Measurements from ENCODE around the gene LIN37.

DNA sequence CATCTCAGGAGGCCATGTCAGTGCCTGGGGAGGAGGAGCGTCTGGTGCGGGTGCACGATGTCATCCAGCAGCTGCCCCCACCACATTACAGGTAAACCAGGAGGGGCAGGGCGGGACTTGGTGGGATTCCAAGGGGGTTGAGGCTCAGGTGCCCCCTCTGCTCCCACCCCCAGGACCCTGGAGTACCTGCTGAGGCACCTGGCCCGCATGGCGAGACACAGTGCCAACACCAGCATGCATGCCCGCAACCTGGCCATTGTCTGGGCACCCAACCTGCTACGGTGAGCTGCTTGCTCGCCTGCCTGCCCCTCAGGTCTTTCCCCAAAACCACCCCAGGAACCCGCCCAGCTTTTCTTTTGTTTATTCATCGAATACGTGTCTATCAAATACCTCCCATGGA, 34.2 kb downstream of the LIN37 start:
- TF ChIP-seq, protein P1, sequence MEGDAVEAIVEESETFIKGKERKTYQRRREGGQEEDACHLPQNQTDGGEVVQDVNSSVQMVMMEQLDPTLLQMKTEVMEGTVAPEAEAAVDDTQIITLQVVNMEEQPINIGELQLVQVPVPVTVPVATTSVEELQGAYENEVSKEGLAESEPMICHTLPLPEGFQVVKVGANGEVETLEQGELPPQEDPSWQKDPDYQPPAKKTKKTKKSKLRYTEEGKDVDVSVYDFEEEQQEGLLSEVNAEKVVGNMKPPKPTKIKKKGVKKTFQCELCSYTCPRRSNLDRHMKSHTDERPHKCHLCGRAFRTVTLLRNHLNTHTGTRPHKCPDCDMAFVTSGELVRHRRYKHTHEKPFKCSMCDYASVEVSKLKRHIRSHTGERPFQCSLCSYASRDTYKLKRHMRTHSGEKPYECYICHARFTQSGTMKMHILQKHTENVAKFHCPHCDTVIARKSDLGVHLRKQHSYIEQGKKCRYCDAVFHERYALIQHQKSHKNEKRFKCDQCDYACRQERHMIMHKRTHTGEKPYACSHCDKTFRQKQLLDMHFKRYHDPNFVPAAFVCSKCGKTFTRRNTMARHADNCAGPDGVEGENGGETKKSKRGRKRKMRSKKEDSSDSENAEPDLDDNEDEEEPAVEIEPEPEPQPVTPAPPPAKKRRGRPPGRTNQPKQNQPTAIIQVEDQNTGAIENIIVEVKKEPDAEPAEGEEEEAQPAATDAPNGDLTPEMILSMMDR (conservative IDR thresholded peaks at IDR 0.05; ENCODE audit: low read depth, low read length): no peak
- no peak for TF ChIP-seq EZH2 (IDR thresholded peaks at IDR 0.05; ENCODE audit: borderline replicate concordance, low read depth, low read length, poor library complexity, severe bottlenecking)
